A673 (cell line): ENCODE data around the gene MAPK8IP3. TPM values are rescaled to one million over a fixed set of nuclear protein-coding genes. Genes with fewer than 3 reads are reported as not detected.
A peak's percentile ranks its signal among the peaks of the same experiment; 100 is the strongest.

Experiments
- BruUV-seq: library from RNA; stranded (reverse); fragments of 400-500 nt; replicated peaks from 2 replicates; lab custom pipeline; 2021; lab: Mats Ljungman, UMichigan
- CTCF ChIA-PET: fragments of 300-600 bp; sonication (Branson Sonifier 250); formaldehyde crosslinking; loops from one replicate; lab custom pipeline; 2022; ENCODE audit warnings: antibody characterized with exemption; lab: Charles Lee
- POLR2A ChIA-PET: fragments of 300-600 bp; sonication (Branson Sonifier 250); formaldehyde crosslinking; loops from one replicate; lab custom pipeline; 2022; ENCODE audit warnings: antibody characterized with exemption; ENCODE audit not compliant: low non-redundant PET; lab: Charles Lee
- DNase-seq: peaks from one replicate; pipeline ENCODE4 v3.0.0-alpha.2; 2015; ENCODE audit warnings: low spot score
- H3K27ac ChIP-seq: fragments of 200-600 bp; sonication (generic); 2 replicates; pipeline ENCODE4 v1.5.1; 2016; ENCODE audit warnings: mixed run types, low read depth, mild to moderate bottlenecking, mixed read lengths, antibody characterized with exemption, low read length; ENCODE audit not compliant: poor library complexity, severe bottlenecking
- H3K27me3 ChIP-seq: fragments of 200-600 bp; sonication (generic); replicated peaks from 2 replicates; pipeline ENCODE4 v1.6.1; 2017; ENCODE audit warnings: mixed run types, low read depth, mild to moderate bottlenecking, mixed read lengths, antibody characterized with exemption, low read length; ENCODE audit not compliant: insufficient read depth, poor library complexity
- H3K36me3 ChIP-seq: fragments of 200-600 bp; sonication (generic); 2 replicates; pipeline ENCODE4 v1.6.1; 2016; ENCODE audit warnings: mixed run types, mild to moderate bottlenecking, mixed read lengths, antibody characterized with exemption, low read length; ENCODE audit not compliant: insufficient read depth, poor library complexity, severe bottlenecking
- H3K4me1 ChIP-seq: fragments of 200-600 bp; sonication (generic); 2 replicates; pipeline ENCODE4 v1.6.1; 2017; ENCODE audit warnings: mixed run types, mild to moderate bottlenecking, mixed read lengths, antibody characterized with exemption, low read length; ENCODE audit not compliant: insufficient read depth, poor library complexity, severe bottlenecking
- H3K4me3 ChIP-seq: fragments of 200-600 bp; sonication (generic); 2 replicates; pipeline ENCODE4 v1.5.1; 2016; ENCODE audit warnings: low read depth, mixed run types, mild to moderate bottlenecking, mixed read lengths, low read length; ENCODE audit not compliant: poor library complexity, severe bottlenecking
- H3K9me3 ChIP-seq: fragments of 200-600 bp; sonication (generic); 2 replicates; pipeline ENCODE4 v1.6.1; 2016; ENCODE audit warnings: mixed run types, low read depth, mild to moderate bottlenecking, mixed read lengths, antibody characterized with exemption, low read length; ENCODE audit not compliant: poor library complexity, severe bottlenecking
- EZH2 ChIP-seq: fragments of 200-600 bp; sonication (generic); IDR thresholded peaks from 2 replicates; pipeline ENCODE4 v1.6.1; 2017; ENCODE audit warnings: borderline replicate concordance, low read depth, mild to moderate bottlenecking, mixed read lengths, antibody characterized with exemption, low read length; ENCODE audit not compliant: poor library complexity, severe bottlenecking
- intact Hi-C: fragments of 100-400 bp; cut with micrococcal nuclease; formaldehyde crosslinking; loops from one replicate; pipeline ENCODE4 v1.10.0; 2022; ENCODE audit not compliant: unreplicated experiment
- total RNA-seq: library from RNA; stranded (reverse); gene quantifications from 2 replicates; pipeline ENCODE4 v1.2.3, GENCODE V29; 2021
- TF ChIP-seq, protein P1 (sequence below): fragments of 300-800, 200-600 bp; sonication (generic); conservative IDR thresholded peaks from 2 replicates; pipeline ENCODE4 v1.5.1; 2017; ENCODE audit warnings: low read depth, mild to moderate bottlenecking, antibody characterized with exemption, low read length, moderate library complexity, mixed read lengths

Gene MAPK8IP3
- total RNA-seq, 1 experiment from 2014 or later, result 69.2 TPM

GRCh38 chr16:1774448-1774780 is 68.4 kb downstream of the MAPK8IP3 start:
- ChIA-PET CTCF (no interaction called here), POLR2A (no interaction called here)
- DNase-seq, result no peak
- no peaks in the 10 kb centered on the region for H3K9me3 ChIP-seq
- H3K27me3 ChIP-seq, result no peaks in the 10 kb centered on the region
- TF ChIP-seq, protein P1, sequence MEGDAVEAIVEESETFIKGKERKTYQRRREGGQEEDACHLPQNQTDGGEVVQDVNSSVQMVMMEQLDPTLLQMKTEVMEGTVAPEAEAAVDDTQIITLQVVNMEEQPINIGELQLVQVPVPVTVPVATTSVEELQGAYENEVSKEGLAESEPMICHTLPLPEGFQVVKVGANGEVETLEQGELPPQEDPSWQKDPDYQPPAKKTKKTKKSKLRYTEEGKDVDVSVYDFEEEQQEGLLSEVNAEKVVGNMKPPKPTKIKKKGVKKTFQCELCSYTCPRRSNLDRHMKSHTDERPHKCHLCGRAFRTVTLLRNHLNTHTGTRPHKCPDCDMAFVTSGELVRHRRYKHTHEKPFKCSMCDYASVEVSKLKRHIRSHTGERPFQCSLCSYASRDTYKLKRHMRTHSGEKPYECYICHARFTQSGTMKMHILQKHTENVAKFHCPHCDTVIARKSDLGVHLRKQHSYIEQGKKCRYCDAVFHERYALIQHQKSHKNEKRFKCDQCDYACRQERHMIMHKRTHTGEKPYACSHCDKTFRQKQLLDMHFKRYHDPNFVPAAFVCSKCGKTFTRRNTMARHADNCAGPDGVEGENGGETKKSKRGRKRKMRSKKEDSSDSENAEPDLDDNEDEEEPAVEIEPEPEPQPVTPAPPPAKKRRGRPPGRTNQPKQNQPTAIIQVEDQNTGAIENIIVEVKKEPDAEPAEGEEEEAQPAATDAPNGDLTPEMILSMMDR, result no peak
- TF ChIP-seq EZH2, result no peak
- H3K4me3 ChIP-seq, result peak overlapping the region; percentile 63
- intact Hi-C loops, result loop anchor here (10.0 kb wide), 1 partner anchor 50 kb away; the partner anchor contains the start of genes FAHD1 and HAGH
- H3K27ac ChIP-seq, result no peak overlapping the region
- peaks cover 4% of the 10 kb centered on the region for H3K4me1 ChIP-seq
- peaks cover 18% of the 10 kb centered on the region for H3K36me3 ChIP-seq
- no TSS peak for BruUV-seq

GRCh38 chr16:1775006-1775845 is 69.2 kb downstream of the MAPK8IP3 start:
- BruUV-seq, result no TSS peak
- no peak for DNase-seq
- intact Hi-C loops, result loop anchor here (10.0 kb wide), 1 partner anchor 50 kb away; the partner anchor contains the start of genes FAHD1 and HAGH
- Histone ChIP-seq H3K4me3 (no peak overlapping the region), H3K9me3 (no peaks in the 10 kb centered on the region), H3K27ac (no peak overlapping the region), H3K27me3 (no peaks in the 10 kb centered on the region), H3K36me3 (peaks cover 16% of the 10 kb centered on the region), H3K4me1 (peaks cover 1% of the 10 kb centered on the region)
- CTCF ChIA-PET, result no interaction called here
- no peak for TF ChIP-seq EZH2
- TF ChIP-seq, protein P1, result no peak
- POLR2A ChIA-PET, result no interaction called here

DNA sequence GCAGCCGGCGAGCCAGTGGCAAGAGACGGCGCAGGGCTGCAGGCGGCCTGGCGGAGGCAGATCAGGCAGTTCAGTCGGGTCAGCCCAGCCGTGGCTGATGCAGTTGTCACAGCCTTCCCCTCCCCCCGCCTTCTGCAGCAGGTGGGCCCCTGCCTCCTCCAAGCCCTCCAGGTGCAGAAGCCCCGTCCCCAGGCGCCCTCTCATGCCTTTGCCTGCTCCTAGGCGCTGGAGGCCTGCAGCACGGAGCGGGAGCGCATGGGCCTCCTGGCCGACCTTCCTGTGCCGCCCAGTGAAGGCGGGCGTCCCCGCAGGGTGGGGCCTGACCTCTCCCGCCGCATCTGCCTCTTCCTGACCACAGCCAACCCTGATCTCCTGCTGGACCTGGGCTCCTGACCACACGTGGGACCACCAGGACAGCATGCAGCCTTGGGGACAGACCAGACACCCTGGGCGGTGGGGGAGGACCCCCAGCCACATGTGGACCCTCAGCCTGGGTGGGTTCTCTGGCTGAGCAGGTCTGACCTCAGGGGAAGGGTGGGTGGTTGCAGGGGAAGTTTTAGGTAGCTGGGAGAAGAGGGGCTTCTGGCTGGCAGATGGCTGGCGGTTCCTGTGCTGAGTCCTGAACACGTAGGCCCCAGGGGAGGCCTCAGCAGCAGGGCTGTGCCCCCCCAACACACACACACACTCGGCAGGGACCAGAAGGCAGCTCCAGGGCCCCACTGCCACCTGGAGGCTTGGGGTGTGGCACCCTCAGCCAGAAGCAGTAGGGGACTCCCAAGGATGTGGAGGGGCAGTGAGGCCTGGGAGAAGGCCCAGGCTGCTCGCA is 70.1 kb downstream of the MAPK8IP3 start:
- TF ChIP-seq, protein P1, result no peak
- no peak for TF ChIP-seq EZH2
- H3K4me1 ChIP-seq, result no peaks in the 10 kb centered on the region
- ChIA-PET POLR2A (no interaction called here), CTCF (no interaction called here)
- H3K9me3 ChIP-seq, result no peaks in the 10 kb centered on the region
- BruUV-seq, result no TSS peak
- no peak overlapping the region for H3K4me3 ChIP-seq
- H3K27ac ChIP-seq, result no peak overlapping the region
- H3K27me3 ChIP-seq, result no peaks in the 10 kb centered on the region
- intact Hi-C loops, result loop anchor here (10.0 kb wide), 1 partner anchor 49 kb away; the partner anchor contains the start of genes FAHD1 and HAGH
- DNase-seq, result no peak
- peaks cover 14% of the 10 kb centered on the region for H3K36me3 ChIP-seq
